K562 (cell line): ENCODE results near the gene FOXP4. TPM values are rescaled to one million over a fixed set of nuclear protein-coding genes. Genes with fewer than 3 reads are reported as not detected.

ENCODE experiments used
- ATAC-seq: fragments of 200-7000 bp; cut with Tn5 transposase; 3 replicates; pipeline ENCODE4 v1.9.1; 2020; ENCODE audit warnings: moderate library complexity
- BruUV-seq: library from RNA; stranded (reverse); fragments of 400-500 nt; replicated peaks from 2 replicates; lab custom pipeline; 2021; lab: Mats Ljungman, UMichigan
- CTCF ChIA-PET: fragments of 300-600 bp; formaldehyde crosslinking; extraction: SDS; loops from one replicate; lab custom pipeline; 2021; ENCODE audit warnings: low intra/inter-chr PET ratio; lab: Yijun Ruan, JAX
- POLR2A ChIA-PET: fragments of 300-600, 350-650 bp; sonication (Branson Sonifier 250); formaldehyde crosslinking; extraction: SDS; loops from one replicate; lab custom pipeline; 2021; ENCODE audit warnings: antibody characterized with exemption, inconsistent platforms; lab: Yijun Ruan, JAX
- DNase-seq, 4 experiments: peaks; one replicate each; pipeline versions ENCODE4 v3.0.0 to v3.0.0-alpha.2; 2011 to 2018; ENCODE audit warnings: low spot score in 3 of 4, mixed read lengths in 3 of 4; ENCODE audit errors: extremely low read depth in 1 of 4
- FAIRE-seq: peaks from 2 replicates; lab custom pipeline; 2011; peaks lifted over from hg19 to GRCh38; lab: Jason Lieb, UNC
- H2AFZ ChIP-seq: 2 replicates; pipeline ENCODE4 v1.6.0; 2011; ENCODE audit warnings: low read depth, low read length, control low read depth, inconsistent platforms
- H3K27ac ChIP-seq: fragments of 200-600 bp; 3 replicates; pipeline ENCODE4 v1.8.0; 2011; ENCODE audit warnings: low read depth, mild to moderate bottlenecking, control low read depth, inconsistent platforms, low read length, moderate library complexity, mixed read lengths; ENCODE audit errors: extremely low read depth
- H3K27me3 ChIP-seq, 2 experiments: fragments of 300-600 bp in 1 of 2; 2 replicates in 1 of 2; 3 replicates in 1 of 2; pipeline versions ENCODE4 v1.6.0 to v1.8.0; 2011; ENCODE audit warnings: inconsistent platforms in 2 of 2, low read length in 2 of 2, mild to moderate bottlenecking in 1 of 2, mixed read lengths in 1 of 2, moderate library complexity in 1 of 2; ENCODE audit not compliant: control insufficient read depth in 2 of 2, insufficient read depth in 2 of 2
- H3K36me3 ChIP-seq: fragments of 300-600 bp; 3 replicates; pipeline ENCODE4 v1.8.0; 2011; ENCODE audit warnings: mild to moderate bottlenecking, low read length, inconsistent platforms; ENCODE audit not compliant: control insufficient read depth, insufficient read depth
- H3K4me1 ChIP-seq, 2 experiments: fragments of 200-600 bp in 1 of 2; replicated peaks in 1 of 2; 2 replicates in 1 of 2; 3 replicates in 1 of 2; pipeline versions ENCODE4 v1.5.1 to v1.8.0; 2011; ENCODE audit warnings: inconsistent platforms in 2 of 2, low read length in 2 of 2, mild to moderate bottlenecking in 1 of 2, mixed read lengths in 1 of 2, moderate library complexity in 1 of 2; ENCODE audit not compliant: control insufficient read depth in 2 of 2, insufficient read depth in 2 of 2
- H3K4me2 ChIP-seq: 2 replicates; pipeline ENCODE4 v1.6.1; 2011; ENCODE audit warnings: low read length, control low read depth, inconsistent platforms, mixed read lengths; ENCODE audit not compliant: insufficient read depth
- H3K4me3 ChIP-seq: fragments of 200-600 bp; sonication (generic), shearing (Covaris generic); 2 replicates; pipeline ENCODE4 v1.5.1; 2016; ENCODE audit warnings: control low read depth, inconsistent platforms
- H3K79me2 ChIP-seq: fragments of 200-600 bp; 3 replicates; pipeline ENCODE4 v1.8.0; 2011; ENCODE audit warnings: low read length, inconsistent platforms; ENCODE audit not compliant: control insufficient read depth, insufficient read depth
- H3K9ac ChIP-seq, 2 experiments: 2 replicates each; pipeline versions ENCODE4 v1.6.0 to v1.6.1; 2011; ENCODE audit warnings: low read depth in 2 of 2, low read length in 2 of 2, control low read depth in 1 of 2, inconsistent platforms in 1 of 2, mild to moderate bottlenecking in 1 of 2, mixed read lengths in 1 of 2; ENCODE audit not compliant: insufficient read depth in 1 of 2
- H3K9me1 ChIP-seq: one replicate; pipeline ENCODE4 v1.6.0; 2011; ENCODE audit warnings: inconsistent platforms, mild to moderate bottlenecking, low read length, moderate library complexity; ENCODE audit not compliant: control insufficient read depth, insufficient read depth
- H3K9me3 ChIP-seq: replicated peaks from 2 replicates; pipeline ENCODE4 v1.5.1; 2011; ENCODE audit warnings: low read depth, low read length, inconsistent platforms; ENCODE audit not compliant: control insufficient read depth, insufficient read depth
- H4K20me1 ChIP-seq: replicated peaks from 2 replicates; pipeline ENCODE4 v1.6.1; 2011; ENCODE audit warnings: low read length, inconsistent platforms, mixed read lengths; ENCODE audit not compliant: control insufficient read depth, insufficient read depth
- CHD2 ChIP-seq: IDR thresholded peaks from 2 replicates; pipeline ENCODE4 v1.6.1; 2011; ENCODE audit warnings: low read depth, low read length
- L3MBTL2 ChIP-seq: fragments of 450-650 bp; IDR thresholded peaks from 2 replicates; pipeline ENCODE4 v1.6.1; 2016; ENCODE audit warnings: mild to moderate bottlenecking, moderate library complexity
- PRMT5 ChIP-seq: sonication (generic); formaldehyde crosslinking; IDR thresholded peaks from 2 replicates; pipeline ENCODE4 v1.5.0; 2020; ENCODE audit warnings: missing genetic modification reagents
- SMARCC2 ChIP-seq: fragments of 450-650 bp; IDR thresholded peaks from 2 replicates; pipeline ENCODE4 v1.6.1; 2017; ENCODE audit warnings: antibody characterized with exemption, moderate library complexity, mild to moderate bottlenecking, low read depth
- SMC3 ChIP-seq: conservative IDR thresholded peaks from 2 replicates; pipeline ENCODE4 v1.6.1; 2011; ENCODE audit warnings: low read depth, low read length, improper control_type of control experiment; ENCODE audit not compliant: insufficient read depth
- ZFP36 ChIP-seq: fragments of 150-350 bp; IDR thresholded peaks from 2 replicates; pipeline ENCODE4 v1.6.1; 2018; ENCODE audit warnings: low read length, low read depth; ENCODE audit not compliant: partially characterized antibody
- ZNF586 ChIP-seq: fragments of 450-650 bp; formaldehyde crosslinking; conservative IDR thresholded peaks from 2 replicates; pipeline ENCODE4 v1.4.0; 2020; ENCODE audit warnings: mild to moderate bottlenecking, moderate library complexity
- WGBS: fragments of 100-300 bp; shearing (Covaris generic); methylation state at CpG from one replicate; pipeline ENCODE4 v1.1.6; 2016; ENCODE audit warnings: low coverage, mixed read lengths; ENCODE audit not compliant: insufficient coverage; ENCODE audit errors: missing lambda C conversion rate; 5-methylcytosine and 5-hydroxymethylcytosine counted together
- in situ Hi-C: fragments of 300-500 bp; cut with MboI; formaldehyde crosslinking; loops from 4 replicates; pipeline ENCODE4 v1.15.0; 2018; ENCODE audit warnings: inconsistent platforms, mixed read lengths
- intact Hi-C: fragments of 100-400 bp; cut with micrococcal nuclease; formaldehyde crosslinking; loops from 2 replicates; pipeline ENCODE4 v1.14.2; 2022
- polyA plus RNA-seq, 8 experiments: library from polyadenylated mRNA; depleted of rRNA in 4 of 8; stranded (reverse) in 5 of 8; unstranded in 3 of 8; fragments of >200 nt; fragmentation: Nextera tagmentation in 2 of 8; fragmentation: Illumina TruSeq in 1 of 8; extraction: Ambion mirVana in 2 of 8; extraction: Trizol in 1 of 8; gene quantifications; 2 replicates each; pipeline versions ENCODE4 v1.2.1 to v1.2.3, GENCODE V29; 2011 to 2014; ENCODE audit warnings: inconsistent platforms in 1 of 8, missing spikeins in 1 of 8
- total RNA-seq, 7 experiments: library from RNA; depleted of rRNA in 6 of 7; stranded (reverse); fragments of >200 nt in 6 of 7; fragmentation: Illumina TruSeq in 2 of 7; extraction: Trizol in 2 of 7; gene quantifications; 2 replicates each; pipeline versions ENCODE4 v1.2.1 to v1.2.3, GENCODE V29; 2011 to 2021; ENCODE audit warnings: low replicate concordance in 1 of 7

Gene FOXP4
- total and polyA plus RNA-seq, 9 of the 15 experiments (the other 6 are each of a cell fraction or from before 2014, with no cell fraction given), result 0.11 to 29.4 (median 2.3) TPM

GRCh38 chr6:41648070-41648585, 101.9 kb downstream of the FOXP4 start:
- Histone ChIP-seq H3K36me3 (no peaks in the 10 kb centered on the region), H3K4me2 (no peak overlapping the region), H3K9me1 (no peaks in the 10 kb centered on the region), H4K20me1 (peaks cover 18% of the 10 kb centered on the region; the same call in 1 of the 2 replicates), H3K4me1 (peaks cover 0 to 5% of the 10 kb centered on the region in 2 experiments; a peak in 1 of 5 replicates), H3K27me3 (peaks cover 40 to 67% of the 10 kb centered on the region in 2 experiments; a peak in 4 of 5 replicates), H2AFZ (no peak overlapping the region), H3K4me3 (no peak overlapping the region), H3K79me2 (no peaks in the 10 kb centered on the region), H3K27ac (no peak overlapping the region), H3K9me3 (no peaks in the 10 kb centered on the region), H3K9ac (no peak overlapping the region)
- ChIA-PET POLR2A (interaction anchor here (0.6 kb wide), 1 partner anchor 13 kb away, joined by 3 read pairs; no protein-coding TSS in a partner anchor), CTCF (interaction anchor here (0.6 kb wide), 1 partner anchor 380 kb away, joined by 3 read pairs; no protein-coding TSS in a partner anchor)
- FAIRE-seq (no peak), ATAC-seq (no peak), DNase-seq (no peak)
- WGBS, result 3% methylated on average over 7 of the region's 7 CpGs
- BruUV-seq, result no TSS peak
- intact Hi-C loops (no loop called here), in situ Hi-C loops (no loop called here)
- TF ChIP-seq ZFP36 (peak; percentile 49), SMC3 (no peak), ZNF586 (no peak), CHD2 (no peak)

GRCh38 chr6:41648921-41649320, 102.7 kb downstream of the FOXP4 start:
- CTCF ChIA-PET, result no interaction called here
- peaks cover 0 to 10% of the 10 kb centered on the region in 2 experiments; a peak in 1 of 5 replicates for H3K4me1 ChIP-seq
- no peaks in the 10 kb centered on the region for H3K9me3 ChIP-seq
- no peaks in the 10 kb centered on the region for H3K9me1 ChIP-seq
- DNase-seq (no peak), FAIRE-seq (no peak), ATAC-seq (no peak)
- peaks cover 18% of the 10 kb centered on the region; the same call in 1 of the 2 replicates for H4K20me1 ChIP-seq
- no peaks in the 10 kb centered on the region for H3K79me2 ChIP-seq
- intact Hi-C loops, result no loop called here
- TF ChIP-seq SMARCC2, result no peak
- TF ChIP-seq L3MBTL2, result no peak
- TF ChIP-seq PRMT5, result no peak
- peaks cover 43 to 66% of the 10 kb centered on the region in 2 experiments; a peak in 4 of 5 replicates for H3K27me3 ChIP-seq
- no peak overlapping the region for H3K4me3 ChIP-seq
- POLR2A ChIA-PET, result no interaction called here
- H3K9ac ChIP-seq, result no peak overlapping the region
- in situ Hi-C loops, result no loop called here
- H2AFZ ChIP-seq, result no peak overlapping the region
- WGBS, result 6% methylated on average over 5 of the region's 5 CpGs
- no peak overlapping the region for H3K27ac ChIP-seq
- H3K36me3 ChIP-seq, result no peaks in the 10 kb centered on the region
- no peak overlapping the region for H3K4me2 ChIP-seq
- BruUV-seq, result no TSS peak
